Tibial nerve (tissue), 4 donors: Measurements from ENCODE around the gene COL8A1. TPM values are rescaled to one million over a fixed set of nuclear protein-coding genes. Genes with fewer than 3 reads are reported as not detected.

Experiments used
- DNase-seq, 2 donors: peaks; one replicate each; pipeline ENCODE4 v3.0.0-alpha.2; 2019; ENCODE audit warnings: low spot score in 2 of 2
- H3K27ac ChIP-seq, 4 donors: fragments of 200-600 bp; sonication (generic) in 3 of 4; one replicate each; pipeline ENCODE4 v1.5.1; 2017 to 2019; ENCODE audit warnings: mild to moderate bottlenecking in 1 of 4
- H3K27me3 ChIP-seq, 2 donors: fragments of 200-600 bp; sonication (generic) in 1 of 2; one replicate each; pipeline versions ENCODE4 v1.5.1 to v1.6.0; 2017 to 2019
- H3K36me3 ChIP-seq, 3 donors: fragments of 200-600 bp; sonication (generic); one replicate each; pipeline ENCODE4 v1.5.1; 2018 to 2019
- H3K4me1 ChIP-seq, 4 donors: fragments of 200-600 bp; sonication (generic) in 3 of 4; one replicate each; pipeline ENCODE4 v1.5.1; 2017 to 2019
- H3K4me3 ChIP-seq, 4 donors: fragments of 200-600 bp; sonication (generic) in 3 of 4; one replicate each; pipeline ENCODE4 v1.5.1; 2017 to 2019; ENCODE audit warnings: mild to moderate bottlenecking in 1 of 4, moderate library complexity in 1 of 4
- H3K9me3 ChIP-seq, 4 donors: fragments of 200-600 bp; sonication (generic) in 3 of 4; one replicate each; pipeline ENCODE4 v1.5.1; 2017 to 2019
- EP300 ChIP-seq, 2 donors: sonication (generic); formaldehyde crosslinking; IDR thresholded peaks; one replicate each; pipeline ENCODE4 v1.6.1; 2017; ENCODE audit warnings: antibody characterized with exemption in 2 of 2, mild to moderate bottlenecking in 1 of 2
- POLR2A ChIP-seq, 2 donors: fragments of 450-650 bp; IDR thresholded peaks; one replicate each; pipeline ENCODE4 v1.6.1; 2017; ENCODE audit warnings: antibody characterized with exemption in 2 of 2, mild to moderate bottlenecking in 2 of 2, moderate library complexity in 2 of 2
- WGBS, 2 donors: methylation state at CpG; one replicate each; pipeline ENCODE4 v1.1.5; 2018; 5-methylcytosine and 5-hydroxymethylcytosine counted together
- total RNA-seq, 4 donors: library from RNA; depleted of rRNA; stranded (reverse); fragments of >200 nt; gene quantifications; one replicate each; pipeline ENCODE4 v1.1.0, GENCODE V29; 2016
- TF ChIP-seq, protein P1 (sequence below), 5 experiments: fragments of 200-600 bp in 3 of 5; fragments of 450-650 bp in 2 of 5; sonication (generic) in 3 of 5; IDR thresholded peaks; one replicate each; pipeline ENCODE4 v1.5.1; 2016 to 2019; ENCODE audit warnings: antibody characterized with exemption in 5 of 5, mild to moderate bottlenecking in 3 of 5, moderate library complexity in 2 of 5

COL8A1 gene
- total RNA-seq, 4 donors from 2014 or later, result 144 to 217 (median 177) TPM

DNA sequence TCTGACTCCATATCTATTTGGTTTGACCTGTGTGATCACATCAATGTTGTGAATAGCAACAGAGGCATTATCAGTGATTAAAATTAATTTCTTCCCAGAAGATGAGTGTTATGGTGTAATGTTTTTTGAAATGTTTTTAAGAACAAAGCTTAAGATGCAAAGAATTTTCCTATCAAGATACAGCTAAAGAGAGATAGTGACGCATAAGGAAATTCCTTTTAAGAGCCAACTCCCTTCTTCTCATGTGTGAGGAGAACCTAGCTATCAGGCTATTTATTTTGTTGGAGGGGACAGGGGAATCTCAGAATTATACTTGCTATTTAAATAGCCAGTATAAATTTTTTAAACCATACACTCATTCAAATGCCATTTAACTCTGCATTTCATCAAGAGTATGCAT lies 71.3 kb downstream of the COL8A1 start:
- Histone ChIP-seq H3K27me3 (no peaks in the 10 kb centered on the region), H3K27ac (peak overlapping the region in 2 of 4 donors; percentile 82 to 84), H3K36me3 (no peaks in the 10 kb centered on the region), H3K4me1 (peaks cover 0 to 68% (median 3%) of the 10 kb centered on the region in 4 donors), H3K9me3 (no peaks in the 10 kb centered on the region), H3K4me3 (no peak overlapping the region)
- WGBS, 2 donors, result 93 to 95% methylated on average over 1 of the region's 1 CpG
- TF ChIP-seq POLR2A (IDR thresholded peaks at IDR 0.05) (no peak), EP300 (IDR thresholded peaks at IDR 0.05) (no peak)
- TF ChIP-seq, protein P1, sequence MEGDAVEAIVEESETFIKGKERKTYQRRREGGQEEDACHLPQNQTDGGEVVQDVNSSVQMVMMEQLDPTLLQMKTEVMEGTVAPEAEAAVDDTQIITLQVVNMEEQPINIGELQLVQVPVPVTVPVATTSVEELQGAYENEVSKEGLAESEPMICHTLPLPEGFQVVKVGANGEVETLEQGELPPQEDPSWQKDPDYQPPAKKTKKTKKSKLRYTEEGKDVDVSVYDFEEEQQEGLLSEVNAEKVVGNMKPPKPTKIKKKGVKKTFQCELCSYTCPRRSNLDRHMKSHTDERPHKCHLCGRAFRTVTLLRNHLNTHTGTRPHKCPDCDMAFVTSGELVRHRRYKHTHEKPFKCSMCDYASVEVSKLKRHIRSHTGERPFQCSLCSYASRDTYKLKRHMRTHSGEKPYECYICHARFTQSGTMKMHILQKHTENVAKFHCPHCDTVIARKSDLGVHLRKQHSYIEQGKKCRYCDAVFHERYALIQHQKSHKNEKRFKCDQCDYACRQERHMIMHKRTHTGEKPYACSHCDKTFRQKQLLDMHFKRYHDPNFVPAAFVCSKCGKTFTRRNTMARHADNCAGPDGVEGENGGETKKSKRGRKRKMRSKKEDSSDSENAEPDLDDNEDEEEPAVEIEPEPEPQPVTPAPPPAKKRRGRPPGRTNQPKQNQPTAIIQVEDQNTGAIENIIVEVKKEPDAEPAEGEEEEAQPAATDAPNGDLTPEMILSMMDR (IDR thresholded peaks at IDR 0.05), result no peak
- no peak for DNase-seq

DNA sequence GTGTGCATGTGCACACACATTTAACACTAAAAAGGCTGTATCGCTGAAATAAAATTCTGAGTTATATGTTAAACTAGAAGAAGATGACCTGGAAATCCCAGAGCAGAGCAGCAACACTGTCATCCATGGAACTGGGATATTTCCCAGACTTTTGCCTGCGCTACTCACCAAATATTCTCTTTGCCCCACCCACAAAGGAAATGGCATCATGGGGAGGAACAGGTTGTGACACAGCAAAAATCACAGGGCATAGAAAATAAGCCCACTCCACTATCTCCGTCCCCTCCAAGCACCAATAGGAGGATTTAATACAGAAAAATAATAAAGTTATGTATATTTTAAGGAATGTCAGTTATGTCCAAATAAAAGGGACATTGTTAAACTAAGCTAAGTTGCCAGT lies 71.7 kb downstream of the COL8A1 start:
- DNase-seq, result no peak
- Histone ChIP-seq H3K4me1 (peaks cover 0 to 71% (median 3%) of the 10 kb centered on the region in 4 donors), H3K36me3 (no peaks in the 10 kb centered on the region), H3K27ac (peak overlapping the region in 3 of 4 donors; percentile 7 to 82 (median 55)), H3K9me3 (no peaks in the 10 kb centered on the region), H3K4me3 (no peak overlapping the region), H3K27me3 (no peaks in the 10 kb centered on the region)
- TF ChIP-seq POLR2A (IDR thresholded peaks at IDR 0.05) (no peak), EP300 (IDR thresholded peaks at IDR 0.05) (no peak)
- TF ChIP-seq, protein P1 (IDR thresholded peaks at IDR 0.05), result no peak
- WGBS, 2 donors, result 74% methylated on average over 3 of the region's 3 CpGs

DNA sequence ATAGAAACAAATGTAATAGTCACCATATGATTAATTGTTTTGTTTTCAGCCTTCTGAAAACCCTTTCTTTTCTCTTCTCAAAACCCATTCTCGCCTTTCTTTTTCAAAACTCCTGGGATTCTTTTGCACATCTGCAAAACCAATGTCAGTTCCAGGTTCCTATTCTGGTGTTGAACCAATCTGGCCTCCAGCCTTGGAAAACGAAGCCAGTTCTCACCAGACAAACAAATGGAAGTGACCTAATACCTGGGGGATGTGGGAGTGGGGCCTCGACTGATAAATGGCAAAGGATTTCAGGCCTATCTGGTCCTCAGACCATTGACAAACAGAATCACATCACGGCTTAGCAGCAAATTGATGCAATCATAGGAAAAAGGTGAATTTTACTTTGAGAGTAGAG lies 73.0 kb downstream of the COL8A1 start:
- Histone ChIP-seq H3K36me3 (no peaks in the 10 kb centered on the region), H3K27me3 (no peaks in the 10 kb centered on the region), H3K27ac (peak overlapping the region in 2 of 4 donors; percentile 55 to 82), H3K4me1 (peaks cover 0 to 71% (median 3%) of the 10 kb centered on the region in 4 donors), H3K4me3 (no peak overlapping the region), H3K9me3 (no peaks in the 10 kb centered on the region)
- WGBS, 2 donors, result 59 to 68% methylated on average over 4 of the region's 4 CpGs
- peak in 1 of 2 donors; percentile 56 for DNase-seq
- TF ChIP-seq, protein P1 (IDR thresholded peaks at IDR 0.05), result no peak
- TF ChIP-seq EP300 (IDR thresholded peaks at IDR 0.05), result peak in 1 of 2 donors; percentile 24

DNA sequence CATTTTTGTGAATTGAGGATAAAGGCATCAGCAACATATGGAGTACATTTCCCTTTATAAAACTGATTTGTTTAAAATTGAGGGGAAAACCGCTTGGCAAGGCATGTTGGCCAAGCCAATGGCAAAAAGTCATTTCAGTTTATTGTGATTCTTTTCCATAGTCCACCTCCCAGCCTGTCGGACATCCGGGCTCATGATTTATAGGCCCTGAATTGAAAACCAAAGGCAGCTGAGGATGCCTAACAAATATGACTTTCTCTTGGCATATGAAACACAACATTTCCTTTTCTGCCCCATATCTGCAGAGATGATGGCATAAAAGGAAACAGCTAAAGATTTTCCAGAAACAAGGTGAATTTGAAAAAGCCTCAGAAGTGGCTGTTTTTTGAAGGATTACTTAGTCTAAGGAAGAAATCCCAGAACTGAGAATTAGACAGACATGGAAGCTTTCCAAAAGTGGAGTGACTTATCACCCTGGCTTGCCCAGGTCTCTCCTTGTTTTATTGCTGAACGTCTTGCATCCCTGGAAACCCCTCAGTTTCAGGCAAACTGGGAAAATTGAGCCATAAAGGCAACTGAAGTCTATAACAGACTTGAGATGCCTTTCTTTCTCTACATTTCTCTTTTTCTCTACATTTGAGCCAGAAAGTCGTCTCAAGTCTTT lies 74.0 kb downstream of the COL8A1 start:
- H3K4me3 ChIP-seq, result no peak overlapping the region
- no peaks in the 10 kb centered on the region for H3K36me3 ChIP-seq
- H3K9me3 ChIP-seq, result no peaks in the 10 kb centered on the region
- H3K4me1 ChIP-seq, result peaks cover 0 to 67% (median 0%) of the 10 kb centered on the region in 4 donors
- peak overlapping the region in 2 of 4 donors; percentile 55 to 82 for H3K27ac ChIP-seq
- H3K27me3 ChIP-seq, result no peaks in the 10 kb centered on the region
- TF ChIP-seq EP300 (IDR thresholded peaks at IDR 0.05) (no peak), POLR2A (IDR thresholded peaks at IDR 0.05) (no peak)
- TF ChIP-seq, protein P1 (IDR thresholded peaks at IDR 0.05), result no peak
- no peak for DNase-seq
- WGBS, 2 donors, result 84 to 87% methylated on average over 5 of the region's 5 CpGs

DNA sequence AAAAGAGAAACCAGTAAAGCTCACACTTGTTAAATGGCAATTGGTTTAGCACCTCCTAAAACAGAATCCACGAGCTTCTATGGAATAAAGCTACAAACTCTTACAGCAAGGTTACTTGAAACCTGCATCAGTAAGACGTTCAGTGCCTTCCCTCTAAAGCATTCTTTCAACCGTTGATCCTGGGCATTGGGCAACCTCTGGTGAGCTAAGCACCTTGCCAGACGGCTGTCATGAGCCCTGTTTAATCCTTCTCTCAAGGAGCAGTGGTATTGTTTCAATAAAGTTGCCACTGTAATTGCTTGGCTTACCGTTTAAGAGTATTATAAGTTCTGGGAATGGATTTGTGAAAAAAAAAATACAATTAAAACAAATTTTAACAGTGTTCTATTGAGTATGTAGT lies 75.0 kb downstream of the COL8A1 start:
- no peak for DNase-seq
- Histone ChIP-seq H3K4me1 (peaks cover 0 to 58% (median 0%) of the 10 kb centered on the region in 4 donors), H3K36me3 (no peaks in the 10 kb centered on the region), H3K9me3 (no peaks in the 10 kb centered on the region), H3K27ac (peak overlapping the region in 2 of 4 donors; percentile 55 to 82), H3K27me3 (no peaks in the 10 kb centered on the region), H3K4me3 (no peak overlapping the region)
- TF ChIP-seq, protein P1 (IDR thresholded peaks at IDR 0.05), result no peak
- TF ChIP-seq POLR2A (IDR thresholded peaks at IDR 0.05) (no peak), EP300 (IDR thresholded peaks at IDR 0.05) (no peak)
- 77 to 78% methylated on average over 5 of the region's 5 CpGs for WGBS, 2 donors
